Activated gamma-delta T cell treated with anti-CD3 and anti-CD28 coated beads, Interleukin-2, amount 50 U/mL, for 16 hours (primary cell): ENCODE data around the gene ALG3.

Experiments used
- DNase-seq: peaks from one replicate; pipeline ENCODE4 v3.0.0-alpha.2; 2020; ENCODE audit warnings: low read depth

ALG3 gene

GRCh38 chr3:184196536-184196935, 52.2 kb downstream of the ALG3 start:
- no peak for DNase-seq

GRCh38 chr3:184193991-184194539, 54.7 kb downstream of the ALG3 start:
- DNase-seq = no peak

GRCh38 chr3:184192889-184193288, 55.9 kb downstream of the ALG3 start:
- DNase-seq = no peak
